DND-41 (cell line): Measurements from ENCODE around the gene DOK6.

Experiments
- CTCF ChIP-seq: IDR thresholded peaks from 2 replicates; pipeline ENCODE4 v1.5.1; 2012; ENCODE audit warnings: borderline replicate concordance, low read length, moderate library complexity, mild to moderate bottlenecking; ENCODE audit not compliant: poor library complexity, severe bottlenecking; ENCODE audit errors: extremely low read depth
- EZH2 ChIP-seq: IDR thresholded peaks from 3 replicates; pipeline ENCODE4 v1.6.1; 2012; ENCODE audit warnings: borderline replicate concordance, low read depth, mild to moderate bottlenecking, moderate library complexity, low read length, inconsistent platforms; ENCODE audit not compliant: severe bottlenecking

GRCh38 chr18:69371729-69372128, 29.0 kb upstream of the DOK6 start:
- TF ChIP-seq CTCF: no peak
- TF ChIP-seq EZH2: no peak
